Measurements from ENCODE around the gene NPAS3.

DNA sequence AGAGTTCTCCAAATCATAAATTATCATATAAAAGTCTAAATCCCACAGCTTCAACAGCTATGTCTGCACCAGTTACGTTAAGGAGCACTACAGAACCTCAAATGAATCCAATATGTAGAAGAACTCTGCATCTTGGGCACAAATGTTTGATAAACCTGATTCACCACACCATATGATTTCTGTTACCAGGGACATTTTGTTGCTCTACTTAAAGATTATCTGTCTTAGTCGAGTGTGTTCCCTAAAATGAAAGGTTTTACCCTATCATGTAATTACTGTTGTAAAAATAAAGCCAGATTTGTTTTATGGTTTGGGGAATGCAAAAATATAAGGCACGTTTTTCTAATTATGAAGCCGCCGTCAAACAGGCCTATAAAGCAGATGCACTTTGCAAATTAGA, 649.1 kb downstream of the NPAS3 start:
- TF ChIP-seq POLR2A (IDR thresholded peaks at IDR 0.05): no peak
- TF ChIP-seq, protein P1, sequence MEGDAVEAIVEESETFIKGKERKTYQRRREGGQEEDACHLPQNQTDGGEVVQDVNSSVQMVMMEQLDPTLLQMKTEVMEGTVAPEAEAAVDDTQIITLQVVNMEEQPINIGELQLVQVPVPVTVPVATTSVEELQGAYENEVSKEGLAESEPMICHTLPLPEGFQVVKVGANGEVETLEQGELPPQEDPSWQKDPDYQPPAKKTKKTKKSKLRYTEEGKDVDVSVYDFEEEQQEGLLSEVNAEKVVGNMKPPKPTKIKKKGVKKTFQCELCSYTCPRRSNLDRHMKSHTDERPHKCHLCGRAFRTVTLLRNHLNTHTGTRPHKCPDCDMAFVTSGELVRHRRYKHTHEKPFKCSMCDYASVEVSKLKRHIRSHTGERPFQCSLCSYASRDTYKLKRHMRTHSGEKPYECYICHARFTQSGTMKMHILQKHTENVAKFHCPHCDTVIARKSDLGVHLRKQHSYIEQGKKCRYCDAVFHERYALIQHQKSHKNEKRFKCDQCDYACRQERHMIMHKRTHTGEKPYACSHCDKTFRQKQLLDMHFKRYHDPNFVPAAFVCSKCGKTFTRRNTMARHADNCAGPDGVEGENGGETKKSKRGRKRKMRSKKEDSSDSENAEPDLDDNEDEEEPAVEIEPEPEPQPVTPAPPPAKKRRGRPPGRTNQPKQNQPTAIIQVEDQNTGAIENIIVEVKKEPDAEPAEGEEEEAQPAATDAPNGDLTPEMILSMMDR (IDR thresholded peaks at IDR 0.05): no peak
